A673 (cell line): ENCODE results near the gene WEE2. TPM values are rescaled to one million over a fixed set of nuclear protein-coding genes. Genes with fewer than 3 reads are reported as not detected.

Source experiments
- Bru-seq: library from RNA; stranded (reverse); fragments of 400-500 nt; gene quantifications from one replicate; lab custom pipeline; 2021; lab: Mats Ljungman, UMichigan
- BruChase-seq, 2 experiments: library from RNA; stranded (reverse); fragments of 400-500 nt; gene quantifications; one replicate each; lab custom pipeline; 2021; lab: Mats Ljungman, UMichigan
- BruUV-seq: library from RNA; stranded (reverse); fragments of 400-500 nt; replicated peaks from 2 replicates; lab custom pipeline; 2021; lab: Mats Ljungman, UMichigan
- CTCF ChIA-PET: fragments of 300-600 bp; sonication (Branson Sonifier 250); formaldehyde crosslinking; loops from one replicate; lab custom pipeline; 2022; ENCODE audit warnings: antibody characterized with exemption; lab: Charles Lee
- POLR2A ChIA-PET: fragments of 300-600 bp; sonication (Branson Sonifier 250); formaldehyde crosslinking; loops from one replicate; lab custom pipeline; 2022; ENCODE audit warnings: antibody characterized with exemption; ENCODE audit not compliant: low non-redundant PET; lab: Charles Lee
- DNase-seq: peaks from one replicate; pipeline ENCODE4 v3.0.0-alpha.2; 2015; ENCODE audit warnings: low spot score
- H3K27ac ChIP-seq: fragments of 200-600 bp; sonication (generic); 2 replicates; pipeline ENCODE4 v1.5.1; 2016; ENCODE audit warnings: mixed run types, low read depth, mild to moderate bottlenecking, mixed read lengths, antibody characterized with exemption, low read length; ENCODE audit not compliant: poor library complexity, severe bottlenecking
- H3K27me3 ChIP-seq: fragments of 200-600 bp; sonication (generic); replicated peaks from 2 replicates; pipeline ENCODE4 v1.6.1; 2017; ENCODE audit warnings: mixed run types, low read depth, mild to moderate bottlenecking, mixed read lengths, antibody characterized with exemption, low read length; ENCODE audit not compliant: insufficient read depth, poor library complexity
- H3K36me3 ChIP-seq: fragments of 200-600 bp; sonication (generic); 2 replicates; pipeline ENCODE4 v1.6.1; 2016; ENCODE audit warnings: mixed run types, mild to moderate bottlenecking, mixed read lengths, antibody characterized with exemption, low read length; ENCODE audit not compliant: insufficient read depth, poor library complexity, severe bottlenecking
- H3K4me1 ChIP-seq: fragments of 200-600 bp; sonication (generic); 2 replicates; pipeline ENCODE4 v1.6.1; 2017; ENCODE audit warnings: mixed run types, mild to moderate bottlenecking, mixed read lengths, antibody characterized with exemption, low read length; ENCODE audit not compliant: insufficient read depth, poor library complexity, severe bottlenecking
- H3K4me3 ChIP-seq: fragments of 200-600 bp; sonication (generic); 2 replicates; pipeline ENCODE4 v1.5.1; 2016; ENCODE audit warnings: low read depth, mixed run types, mild to moderate bottlenecking, mixed read lengths, low read length; ENCODE audit not compliant: poor library complexity, severe bottlenecking
- H3K9me3 ChIP-seq: fragments of 200-600 bp; sonication (generic); 2 replicates; pipeline ENCODE4 v1.6.1; 2016; ENCODE audit warnings: mixed run types, low read depth, mild to moderate bottlenecking, mixed read lengths, antibody characterized with exemption, low read length; ENCODE audit not compliant: poor library complexity, severe bottlenecking
- EZH2 ChIP-seq: fragments of 200-600 bp; sonication (generic); IDR thresholded peaks from 2 replicates; pipeline ENCODE4 v1.6.1; 2017; ENCODE audit warnings: borderline replicate concordance, low read depth, mild to moderate bottlenecking, mixed read lengths, antibody characterized with exemption, low read length; ENCODE audit not compliant: poor library complexity, severe bottlenecking
- intact Hi-C: fragments of 100-400 bp; cut with micrococcal nuclease; formaldehyde crosslinking; loops from one replicate; pipeline ENCODE4 v1.10.0; 2022; ENCODE audit not compliant: unreplicated experiment
- long read RNA-seq: library from polyadenylated mRNA; stranded (forward); transcript quantifications from one replicate; pipeline ENCODE4 v2.0.0, GENCODE V29; 2022
- total RNA-seq: library from RNA; stranded (reverse); gene quantifications from 2 replicates; pipeline ENCODE4 v1.2.3, GENCODE V29; 2021
- TF ChIP-seq, protein P1 (sequence below): fragments of 300-800, 200-600 bp; sonication (generic); conservative IDR thresholded peaks from 2 replicates; pipeline ENCODE4 v1.5.1; 2017; ENCODE audit warnings: low read depth, mild to moderate bottlenecking, antibody characterized with exemption, low read length, moderate library complexity, mixed read lengths

The WEE2 gene
- total RNA-seq (0.09 TPM in 1 of 2 replicates, not detected in the other), Bru-seq, nascent RNA (percentile 13 among the genes with signal in this experiment), BruChase-seq, experiment 1, labeled RNA remaining after a 2-hour chase (percentile 14 among the genes with signal in this experiment), BruChase-seq, experiment 2, labeled RNA remaining after a 6-hour chase (percentile 7 among the genes with signal in this experiment)
- long read RNA-seq = 0 reads

GRCh38 chr7:141708351-141708750, at the start of gene WEE2:
Gene WEE2, plus strand, starts transcription at chr7:141708353. Its CDS starts 406 bp downstream, at chr7:141708759.
- no peak within 1 kb of the TSS for H3K27ac ChIP-seq
- DNase-seq = no peak
- intact Hi-C loops = no loop called here
- no peaks in the 10 kb centered on the region for H3K27me3 ChIP-seq
- POLR2A ChIA-PET = interaction anchor here (0.7 kb wide), 1 partner anchor 9 kb away, joined by 3 read pairs; no protein-coding TSS in a partner anchor
- no peaks in the 10 kb centered on the region for H3K9me3 ChIP-seq
- TF ChIP-seq EZH2 = no peak
- TF ChIP-seq, protein P1, sequence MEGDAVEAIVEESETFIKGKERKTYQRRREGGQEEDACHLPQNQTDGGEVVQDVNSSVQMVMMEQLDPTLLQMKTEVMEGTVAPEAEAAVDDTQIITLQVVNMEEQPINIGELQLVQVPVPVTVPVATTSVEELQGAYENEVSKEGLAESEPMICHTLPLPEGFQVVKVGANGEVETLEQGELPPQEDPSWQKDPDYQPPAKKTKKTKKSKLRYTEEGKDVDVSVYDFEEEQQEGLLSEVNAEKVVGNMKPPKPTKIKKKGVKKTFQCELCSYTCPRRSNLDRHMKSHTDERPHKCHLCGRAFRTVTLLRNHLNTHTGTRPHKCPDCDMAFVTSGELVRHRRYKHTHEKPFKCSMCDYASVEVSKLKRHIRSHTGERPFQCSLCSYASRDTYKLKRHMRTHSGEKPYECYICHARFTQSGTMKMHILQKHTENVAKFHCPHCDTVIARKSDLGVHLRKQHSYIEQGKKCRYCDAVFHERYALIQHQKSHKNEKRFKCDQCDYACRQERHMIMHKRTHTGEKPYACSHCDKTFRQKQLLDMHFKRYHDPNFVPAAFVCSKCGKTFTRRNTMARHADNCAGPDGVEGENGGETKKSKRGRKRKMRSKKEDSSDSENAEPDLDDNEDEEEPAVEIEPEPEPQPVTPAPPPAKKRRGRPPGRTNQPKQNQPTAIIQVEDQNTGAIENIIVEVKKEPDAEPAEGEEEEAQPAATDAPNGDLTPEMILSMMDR = no peak
- no peaks in the 10 kb centered on the region for H3K4me1 ChIP-seq
- CTCF ChIA-PET = no interaction called here
- BruUV-seq = no TSS peak
- H3K4me3 ChIP-seq = no peak within 1 kb of the TSS
- H3K36me3 ChIP-seq = no peaks in the 10 kb centered on the region

GRCh38 chr7:141659501-141659900, 48.7 kb upstream of the WEE2 start:
- no peak for DNase-seq
- Histone ChIP-seq H3K4me1 (no peaks in the 10 kb centered on the region), H3K27me3 (no peaks in the 10 kb centered on the region), H3K9me3 (no peaks in the 10 kb centered on the region), H3K4me3 (no peak overlapping the region), H3K27ac (no peak overlapping the region), H3K36me3 (peaks cover 4% of the 10 kb centered on the region)
- ChIA-PET CTCF (no interaction called here), POLR2A (no interaction called here)
- TF ChIP-seq, protein P1 = no peak
- no peak for TF ChIP-seq EZH2
- no TSS peak for BruUV-seq
- intact Hi-C loops = no loop called here

DNA sequence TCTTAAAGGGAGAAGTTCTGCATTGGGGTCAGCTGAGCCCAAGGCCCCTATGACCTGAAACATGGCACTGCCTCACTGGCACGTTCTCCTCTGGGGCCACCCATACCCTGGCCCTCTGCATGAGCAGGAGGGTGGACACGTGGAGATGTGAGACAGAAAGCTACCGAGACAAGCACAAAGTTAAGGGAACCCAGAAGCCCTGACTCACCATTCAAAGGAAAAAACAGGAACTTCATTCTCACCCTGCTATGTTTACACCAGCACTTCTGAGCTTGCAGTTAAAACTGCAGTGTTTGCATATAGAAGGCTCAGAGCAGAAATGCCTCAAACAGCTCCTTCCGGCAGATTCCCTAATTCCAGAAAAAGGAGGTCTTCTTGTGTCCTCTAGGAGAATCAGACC, 47.9 kb upstream of the WEE2 start:
- DNase-seq = no peak
- intact Hi-C loops = no loop called here

More for the DNA sequence above, 47.9 kb upstream of the WEE2 start:
- no TSS peak for BruUV-seq
- peaks cover 4% of the 10 kb centered on the region for H3K36me3 ChIP-seq
- ChIA-PET POLR2A (no interaction called here), CTCF (no interaction called here)
- no peak overlapping the region for H3K4me3 ChIP-seq
- no peaks in the 10 kb centered on the region for H3K27me3 ChIP-seq
- H3K27ac ChIP-seq = no peak overlapping the region
- TF ChIP-seq, protein P1 = no peak
- TF ChIP-seq EZH2 = no peak
- H3K9me3 ChIP-seq = no peaks in the 10 kb centered on the region
- H3K4me1 ChIP-seq = no peaks in the 10 kb centered on the region
